HCT116 (cell line): ENCODE measurements around the gene KAZN. TPM values are rescaled to one million over a fixed set of nuclear protein-coding genes. Genes with fewer than 3 reads are reported as not detected.

ENCODE experiments used
- ATAC-seq: fragments of 200-7000 bp; cut with Tn5 transposase; 2 replicates; pipeline ENCODE4 v1.9.1; 2020; ENCODE audit warnings: mild to moderate bottlenecking, moderate library complexity
- BruUV-seq: library from RNA; stranded (reverse); fragments of 400-500 nt; replicated peaks from 2 replicates; lab custom pipeline; 2021; lab: Mats Ljungman, UMichigan
- CTCF ChIA-PET: fragments of 300-600 bp; sonication (Branson Sonifier 250); formaldehyde crosslinking; loops from one replicate; lab custom pipeline; 2021; ENCODE audit warnings: antibody characterized with exemption; lab: Charles Lee
- POLR2A ChIA-PET: fragments of 300-600, 350-600 bp; sonication (Branson Sonifier 250); formaldehyde crosslinking; loops from one replicate; lab custom pipeline; 2021; ENCODE audit warnings: antibody characterized with exemption; lab: Charles Lee
- RAD21 ChIA-PET, 2 experiments: fragments of 300-600 bp; sonication (Branson Sonifier 250); formaldehyde crosslinking; loops; one replicate each; lab custom pipeline; 2023; ENCODE audit warnings: low total read pairs in 2 of 2; ENCODE audit not compliant: uncharacterized antibody in 2 of 2, unreplicated experiment in 2 of 2, low non-redundant PET in 1 of 2; lab: Charles Lee
- DNase-seq: peaks from one replicate; pipeline ENCODE4 v3.0.0-alpha.2; 2010; ENCODE audit warnings: low read depth, low spot score
- H2AFZ ChIP-seq: fragments of 200-600 bp; shearing (Covaris generic), sonication (generic); 2 replicates; pipeline ENCODE4 v1.6.1; 2017; ENCODE audit warnings: low read depth, mixed run types, mixed read lengths, antibody characterized with exemption, low read length; ENCODE audit not compliant: poor library complexity, severe bottlenecking
- H3K27ac ChIP-seq: 2 replicates; pipeline ENCODE4 v1.5.1; 2012; ENCODE audit warnings: low read depth, low read length
- H3K27me3 ChIP-seq: fragments of 200-600 bp; sonication (generic); 2 replicates; pipeline ENCODE4 v1.6.1; 2016; ENCODE audit warnings: mixed run types, low read length, mixed read lengths; ENCODE audit not compliant: insufficient read depth
- H3K36me3 ChIP-seq, 2 experiments: fragments of 200-500 bp in 1 of 2; fragments of 200-600 bp in 1 of 2; sonication (Bioruptor generic) in 1 of 2; sonication (generic) in 1 of 2; 2 replicates each; pipeline versions ENCODE4 v1.5.1 to v1.6.1; 2014 to 2016; ENCODE audit warnings: low read length in 2 of 2, inconsistent platforms in 1 of 2, mixed read lengths in 1 of 2, mixed run types in 1 of 2; ENCODE audit not compliant: insufficient read depth in 2 of 2, control insufficient read depth in 1 of 2
- H3K4me1 ChIP-seq, 2 experiments: fragments of 200-600 bp in 1 of 2; sonication (generic) in 1 of 2; 2 replicates each; pipeline versions ENCODE4 v1.5.1 to v1.6.1; 2012 to 2017; ENCODE audit warnings: low read length in 2 of 2, inconsistent platforms in 1 of 2, mild to moderate bottlenecking in 1 of 2, mixed read lengths in 1 of 2, mixed run types in 1 of 2, moderate library complexity in 1 of 2; ENCODE audit not compliant: insufficient read depth in 2 of 2, control insufficient read depth in 1 of 2
- H3K4me2 ChIP-seq: fragments of 200-600 bp; sonication (generic); 2 replicates; pipeline ENCODE4 v1.6.1; 2017; ENCODE audit warnings: mixed run types, low read length, mixed read lengths
- H3K4me3 ChIP-seq, 2 experiments: fragments of 200-600 bp in 1 of 2; sonication (generic) in 1 of 2; replicated peaks in 1 of 2; 2 replicates each; pipeline ENCODE4 v1.5.1; 2011 to 2016; ENCODE audit warnings: low read length in 2 of 2, control low read depth in 1 of 2, low read depth in 1 of 2, mild to moderate bottlenecking in 1 of 2, mixed read lengths in 1 of 2, mixed run types in 1 of 2
- H3K79me2 ChIP-seq: fragments of 200-600 bp; sonication (generic); 2 replicates; pipeline ENCODE4 v1.6.1; 2017; ENCODE audit warnings: mild to moderate bottlenecking, mixed run types, low read length, moderate library complexity, mixed read lengths; ENCODE audit not compliant: insufficient read depth
- H3K9ac ChIP-seq: fragments of 200-600 bp; sonication (generic); 2 replicates; pipeline ENCODE4 v1.6.1; 2016; ENCODE audit warnings: low read length, mixed read lengths
- H3K9me2 ChIP-seq: fragments of 200-600 bp; sonication (generic), shearing (Covaris generic); 2 replicates; pipeline ENCODE4 v1.6.1; 2017; ENCODE audit warnings: mixed run types, mild to moderate bottlenecking, moderate library complexity; ENCODE audit not compliant: insufficient read depth
- H3K9me3 ChIP-seq, 2 experiments: fragments of 200-500 bp in 1 of 2; fragments of 200-600 bp in 1 of 2; sonication (Bioruptor generic) in 1 of 2; sonication (generic) in 1 of 2; 2 replicates each; pipeline ENCODE4 v1.6.1; 2014 to 2017; ENCODE audit warnings: low read length in 2 of 2, mixed read lengths in 2 of 2, inconsistent platforms in 1 of 2, low read depth in 1 of 2, mild to moderate bottlenecking in 1 of 2, mixed run types in 1 of 2, moderate library complexity in 1 of 2; ENCODE audit not compliant: control insufficient read depth in 1 of 2, insufficient read depth in 1 of 2
- H4K20me1 ChIP-seq: fragments of 200-600 bp; sonication (generic), shearing (Covaris generic); 2 replicates; pipeline ENCODE4 v1.6.1; 2017; ENCODE audit warnings: mixed run types, mild to moderate bottlenecking, moderate library complexity; ENCODE audit not compliant: insufficient read depth
- CBX3 ChIP-seq: IDR thresholded peaks from 2 replicates; pipeline ENCODE4 v1.6.1; 2012; ENCODE audit warnings: low read depth
- EZH2 ChIP-seq: fragments of 200-600 bp; sonication (generic); IDR thresholded peaks from 2 replicates; pipeline ENCODE4 v1.6.1; 2017; ENCODE audit warnings: antibody characterized with exemption, mixed run types
- POLR2A ChIP-seq: IDR thresholded peaks from 2 replicates; pipeline ENCODE4 v1.7.0; 2011; ENCODE audit warnings: borderline replicate concordance; ENCODE audit not compliant: insufficient read depth, insufficient read length; ENCODE audit errors: extremely low read depth
- SIN3A ChIP-seq: IDR thresholded peaks from 2 replicates; pipeline ENCODE4 v1.6.1; 2012; ENCODE audit warnings: low read depth
- SP1 ChIP-seq: IDR thresholded peaks from 2 replicates; pipeline ENCODE4 v1.6.1; 2012; ENCODE audit warnings: low read depth
- SRF ChIP-seq: IDR thresholded peaks from 2 replicates; pipeline ENCODE4 v1.6.1; 2012; ENCODE audit warnings: low read depth
- ZFX ChIP-seq: fragments of 450-650 bp; IDR thresholded peaks from 2 replicates; pipeline ENCODE4 v1.6.1; 2017
- intact Hi-C: fragments of 100-400 bp; cut with micrococcal nuclease; formaldehyde crosslinking; loops from 2 replicates; pipeline ENCODE4 v1.10.0; 2022
- total RNA-seq: library from RNA; stranded (reverse); gene quantifications from one replicate; pipeline ENCODE4 v1.2.1, GENCODE V29; 2021; ENCODE audit not compliant: unreplicated experiment
- TF ChIP-seq, protein P1 (sequence below): IDR thresholded peaks from 2 replicates; pipeline ENCODE4 v1.6.1; 2012; ENCODE audit warnings: low read depth
- TF ChIP-seq, protein P2 (sequence below): IDR thresholded peaks from 2 replicates; pipeline ENCODE4 v1.6.1; 2012
- TF ChIP-seq, protein P3 (sequence below): IDR thresholded peaks from 2 replicates; pipeline ENCODE4 v1.6.1; 2011; ENCODE audit warnings: mild to moderate bottlenecking, low read length, moderate library complexity; ENCODE audit not compliant: insufficient replicate concordance; ENCODE audit errors: extremely low read depth

KAZN gene
- total RNA-seq, 1 experiment from 2014 or later = 13.4 TPM

DNA sequence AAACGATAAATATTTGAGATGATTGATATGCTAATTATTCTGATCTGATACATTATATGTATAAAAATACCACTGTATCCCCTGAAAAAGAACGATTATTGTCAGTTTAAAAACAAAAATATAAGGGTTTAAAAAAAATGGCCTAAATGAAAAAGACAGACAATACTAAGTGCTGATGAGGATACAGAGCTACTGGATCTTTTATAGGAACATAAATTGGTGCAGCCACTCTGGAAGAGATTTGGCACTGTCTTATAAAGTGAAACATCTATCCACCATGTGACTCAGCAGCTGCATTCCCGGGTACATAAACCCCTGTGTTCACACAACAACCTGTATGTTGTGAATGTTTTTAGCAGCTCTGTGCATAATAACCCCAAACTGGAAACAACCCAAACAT, 44.2 kb downstream of the KAZN start:
- no peak overlapping the region for H3K4me3 ChIP-seq
- H3K4me2 ChIP-seq = no peak overlapping the region
- no peak for DNase-seq
- H3K36me3 ChIP-seq = no peaks in the 10 kb centered on the region
- intact Hi-C loops = no loop called here
- no peaks in the 10 kb centered on the region for H3K9me2 ChIP-seq
- ChIA-PET CTCF (no interaction called here), RAD21 (no interaction called here), POLR2A (no interaction called here)
- H3K27me3 ChIP-seq = peaks cover 3% of the 10 kb centered on the region; the same call in 1 of the 2 replicates
- no peaks in the 10 kb centered on the region for H3K79me2 ChIP-seq
- H3K9ac ChIP-seq = no peak overlapping the region
- H3K9me3 ChIP-seq = no peaks in the 10 kb centered on the region
- TF ChIP-seq ZFX (no peak), SP1 (no peak), POLR2A (no peak), SIN3A (no peak), CBX3 (no peak), EZH2 (no peak), SRF (no peak)
- TF ChIP-seq, protein P1, sequence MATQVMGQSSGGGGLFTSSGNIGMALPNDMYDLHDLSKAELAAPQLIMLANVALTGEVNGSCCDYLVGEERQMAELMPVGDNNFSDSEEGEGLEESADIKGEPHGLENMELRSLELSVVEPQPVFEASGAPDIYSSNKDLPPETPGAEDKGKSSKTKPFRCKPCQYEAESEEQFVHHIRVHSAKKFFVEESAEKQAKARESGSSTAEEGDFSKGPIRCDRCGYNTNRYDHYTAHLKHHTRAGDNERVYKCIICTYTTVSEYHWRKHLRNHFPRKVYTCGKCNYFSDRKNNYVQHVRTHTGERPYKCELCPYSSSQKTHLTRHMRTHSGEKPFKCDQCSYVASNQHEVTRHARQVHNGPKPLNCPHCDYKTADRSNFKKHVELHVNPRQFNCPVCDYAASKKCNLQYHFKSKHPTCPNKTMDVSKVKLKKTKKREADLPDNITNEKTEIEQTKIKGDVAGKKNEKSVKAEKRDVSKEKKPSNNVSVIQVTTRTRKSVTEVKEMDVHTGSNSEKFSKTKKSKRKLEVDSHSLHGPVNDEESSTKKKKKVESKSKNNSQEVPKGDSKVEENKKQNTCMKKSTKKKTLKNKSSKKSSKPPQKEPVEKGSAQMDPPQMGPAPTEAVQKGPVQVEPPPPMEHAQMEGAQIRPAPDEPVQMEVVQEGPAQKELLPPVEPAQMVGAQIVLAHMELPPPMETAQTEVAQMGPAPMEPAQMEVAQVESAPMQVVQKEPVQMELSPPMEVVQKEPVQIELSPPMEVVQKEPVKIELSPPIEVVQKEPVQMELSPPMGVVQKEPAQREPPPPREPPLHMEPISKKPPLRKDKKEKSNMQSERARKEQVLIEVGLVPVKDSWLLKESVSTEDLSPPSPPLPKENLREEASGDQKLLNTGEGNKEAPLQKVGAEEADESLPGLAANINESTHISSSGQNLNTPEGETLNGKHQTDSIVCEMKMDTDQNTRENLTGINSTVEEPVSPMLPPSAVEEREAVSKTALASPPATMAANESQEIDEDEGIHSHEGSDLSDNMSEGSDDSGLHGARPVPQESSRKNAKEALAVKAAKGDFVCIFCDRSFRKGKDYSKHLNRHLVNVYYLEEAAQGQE = no peak
- TF ChIP-seq, protein P2, sequence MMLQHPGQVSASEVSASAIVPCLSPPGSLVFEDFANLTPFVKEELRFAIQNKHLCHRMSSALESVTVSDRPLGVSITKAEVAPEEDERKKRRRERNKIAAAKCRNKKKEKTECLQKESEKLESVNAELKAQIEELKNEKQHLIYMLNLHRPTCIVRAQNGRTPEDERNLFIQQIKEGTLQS = no peak
- TF ChIP-seq, protein P3, sequence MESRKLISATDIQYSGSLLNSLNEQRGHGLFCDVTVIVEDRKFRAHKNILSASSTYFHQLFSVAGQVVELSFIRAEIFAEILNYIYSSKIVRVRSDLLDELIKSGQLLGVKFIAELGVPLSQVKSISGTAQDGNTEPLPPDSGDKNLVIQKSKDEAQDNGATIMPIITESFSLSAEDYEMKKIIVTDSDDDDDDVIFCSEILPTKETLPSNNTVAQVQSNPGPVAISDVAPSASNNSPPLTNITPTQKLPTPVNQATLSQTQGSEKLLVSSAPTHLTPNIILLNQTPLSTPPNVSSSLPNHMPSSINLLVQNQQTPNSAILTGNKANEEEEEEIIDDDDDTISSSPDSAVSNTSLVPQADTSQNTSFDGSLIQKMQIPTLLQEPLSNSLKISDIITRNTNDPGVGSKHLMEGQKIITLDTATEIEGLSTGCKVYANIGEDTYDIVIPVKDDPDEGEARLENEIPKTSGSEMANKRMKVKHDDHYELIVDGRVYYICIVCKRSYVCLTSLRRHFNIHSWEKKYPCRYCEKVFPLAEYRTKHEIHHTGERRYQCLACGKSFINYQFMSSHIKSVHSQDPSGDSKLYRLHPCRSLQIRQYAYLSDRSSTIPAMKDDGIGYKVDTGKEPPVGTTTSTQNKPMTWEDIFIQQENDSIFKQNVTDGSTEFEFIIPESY = no peak
- TF ChIP-seq, all 23 proteins: peak for 0
- Histone ChIP-seq H3K4me1 (no peaks in the 10 kb centered on the region), H2AFZ (no peak overlapping the region), H4K20me1 (no peaks in the 10 kb centered on the region), H3K27ac (no peak overlapping the region)
- ATAC-seq = no peak
- BruUV-seq = no TSS peak
